GM12878 (cell line): Measurements from ENCODE around the gene ARHGEF11.

ENCODE experiments used
- BHLHE40 ChIP-seq, 2 experiments: fragments of 450-650 bp in 1 of 2; IDR thresholded peaks; 2 replicates each; pipeline ENCODE4 v1.6.1; 2011 to 2017; ENCODE audit warnings: low read depth in 2 of 2, borderline replicate concordance in 1 of 2, improper control_type of control experiment in 1 of 2, low read length in 1 of 2, mild to moderate bottlenecking in 1 of 2
- HDAC2 ChIP-seq: fragments of 200-600 bp; sonication (generic); IDR thresholded peaks from 2 replicates; pipeline ENCODE4 v1.6.1; 2017
- KLF5 ChIP-seq: fragments of 450-650 bp; IDR thresholded peaks from 2 replicates; pipeline ENCODE4 v1.6.1; 2014; ENCODE audit warnings: mild to moderate bottlenecking; ENCODE audit not compliant: partially characterized antibody
- TF ChIP-seq, protein P1 (sequence below), 3 experiments: IDR thresholded peaks in 2 of 3; conservative IDR thresholded peaks in 1 of 3; 2 replicates each; pipeline ENCODE4 v1.5.1; 2011; ENCODE audit warnings: low read depth in 3 of 3, low read length in 3 of 3, mild to moderate bottlenecking in 3 of 3, control low read depth in 2 of 3, moderate library complexity in 2 of 3, inconsistent platforms in 1 of 3, mixed read lengths in 1 of 3; ENCODE audit not compliant: control insufficient read depth in 2 of 3, insufficient read depth in 1 of 3; ENCODE audit errors: extremely low read depth in 1 of 3

DNA sequence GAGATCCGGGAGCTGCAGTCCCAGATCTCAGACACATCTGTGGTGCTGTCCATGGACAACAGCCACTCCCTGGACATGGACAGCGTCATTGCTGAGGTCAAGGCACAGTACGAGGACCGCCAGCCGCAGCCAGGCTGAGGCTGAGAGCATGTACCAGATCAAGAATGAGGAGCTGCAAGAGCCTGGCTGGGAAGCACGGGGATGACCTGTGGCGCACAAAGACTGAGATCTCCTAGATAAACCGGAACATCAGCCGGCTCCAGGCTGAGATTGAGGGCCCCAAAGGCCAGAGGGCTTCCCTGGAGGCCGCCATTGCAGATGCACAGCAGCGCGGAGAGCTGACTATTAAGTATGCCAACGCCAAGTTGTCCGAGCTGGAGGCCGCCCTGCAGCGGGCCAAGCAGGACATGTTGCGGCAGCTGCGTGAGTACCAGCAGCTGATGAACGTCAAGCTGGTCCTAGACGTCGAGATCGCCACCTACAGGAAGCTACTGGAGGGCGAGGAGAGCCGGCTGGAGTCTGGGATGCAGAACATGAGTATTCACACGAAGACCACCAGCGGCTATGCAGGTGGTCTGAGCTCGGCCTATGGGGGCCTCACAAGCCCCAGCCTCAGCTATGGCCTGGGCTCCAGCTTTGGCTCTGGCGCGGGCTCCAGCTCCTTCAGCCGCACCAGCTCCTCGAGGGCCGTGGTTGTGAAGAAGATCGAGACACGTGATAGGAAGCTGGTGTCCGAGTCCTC is 28.6 kb upstream of the ARHGEF11 start:
- TF ChIP-seq, protein P1, sequence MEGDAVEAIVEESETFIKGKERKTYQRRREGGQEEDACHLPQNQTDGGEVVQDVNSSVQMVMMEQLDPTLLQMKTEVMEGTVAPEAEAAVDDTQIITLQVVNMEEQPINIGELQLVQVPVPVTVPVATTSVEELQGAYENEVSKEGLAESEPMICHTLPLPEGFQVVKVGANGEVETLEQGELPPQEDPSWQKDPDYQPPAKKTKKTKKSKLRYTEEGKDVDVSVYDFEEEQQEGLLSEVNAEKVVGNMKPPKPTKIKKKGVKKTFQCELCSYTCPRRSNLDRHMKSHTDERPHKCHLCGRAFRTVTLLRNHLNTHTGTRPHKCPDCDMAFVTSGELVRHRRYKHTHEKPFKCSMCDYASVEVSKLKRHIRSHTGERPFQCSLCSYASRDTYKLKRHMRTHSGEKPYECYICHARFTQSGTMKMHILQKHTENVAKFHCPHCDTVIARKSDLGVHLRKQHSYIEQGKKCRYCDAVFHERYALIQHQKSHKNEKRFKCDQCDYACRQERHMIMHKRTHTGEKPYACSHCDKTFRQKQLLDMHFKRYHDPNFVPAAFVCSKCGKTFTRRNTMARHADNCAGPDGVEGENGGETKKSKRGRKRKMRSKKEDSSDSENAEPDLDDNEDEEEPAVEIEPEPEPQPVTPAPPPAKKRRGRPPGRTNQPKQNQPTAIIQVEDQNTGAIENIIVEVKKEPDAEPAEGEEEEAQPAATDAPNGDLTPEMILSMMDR (IDR thresholded peaks at IDR 0.05 in 2 of 3, conservative IDR thresholded peaks at IDR 0.05 in 1 of 3; ENCODE audit: control insufficient read depth in 2 of 3, extremely low read depth in 1 of 3, insufficient read depth in 1 of 3, low read depth in 3 of 3, low read length in 3 of 3), result peak; percentile 45 to 73 (median 60); a peak in 5 of 6 replicates
- TF ChIP-seq HDAC2 (no peak), BHLHE40 (IDR thresholded peaks at IDR 0.05; ENCODE audit: borderline replicate concordance in 1 of 2, low read depth in 2 of 2, low read length in 1 of 2) (0 out of 4 replicates have a peak, but pooled peaks have one; percentile 10 to 23), KLF5 (no peak)
